T-cell (primary cell): ENCODE data around the gene S100PBP. TPM values are rescaled to one million over a fixed set of nuclear protein-coding genes. Genes with fewer than 3 reads are reported as not detected.
"Not testable (repeated sequence)": the region's sequence is repeated elsewhere in the genome, so short reads cannot be mapped to it uniquely, and the experiment has no call there.

Experiments used
- ATAC-seq, 4 experiments: fragments of 200-7000 bp in 3 of 4; fragments of 150-1000 bp in 1 of 4; cut with Tn5 transposase; replicated peaks in 1 of 4; 1 replicate in 3 of 4; 2 replicates in 1 of 4; pipeline ENCODE4 v1.10.0; 2021; ENCODE audit warnings: moderate library complexity in 3 of 4, mild to moderate bottlenecking in 2 of 4, moderate number of reproducible peaks in 1 of 4
- CTCF ChIA-PET, 2 donors: fragments of 300-600 bp; sonication (Branson Sonifier 250); formaldehyde crosslinking; loops; one replicate each; lab custom pipeline; 2022; ENCODE audit warnings: antibody characterized with exemption in 2 of 2; lab: Charles Lee
- POLR2A ChIA-PET, 2 donors: fragments of 300-600 bp; sonication (Branson Sonifier 250); formaldehyde crosslinking; loops; one replicate each; lab custom pipeline; 2022; ENCODE audit warnings: antibody characterized with exemption in 2 of 2; lab: Charles Lee
- DNase-seq, 35 experiments: peaks; one replicate each; pipeline versions ENCODE4 v3.0.0 to v3.0.0-alpha.2; 2013 to 2023
- H3K27ac ChIP-seq: one replicate; pipeline ENCODE4 v1.5.1; 2013; ENCODE audit warnings: low read length
- H3K27me3 ChIP-seq, 2 experiments: replicated peaks in 1 of 2; 1 replicate in 1 of 2; 2 replicates in 1 of 2; pipeline versions ENCODE4 v1.6.1 to v1.7.0; 2013; ENCODE audit warnings: low read length in 1 of 2, mixed read lengths in 1 of 2; ENCODE audit not compliant: control insufficient read depth in 2 of 2, insufficient read depth in 2 of 2; ENCODE audit errors: extremely low read depth in 1 of 2
- H3K36me3 ChIP-seq, 2 donors: 1 replicate in 1 of 2; 2 replicates in 1 of 2; pipeline versions ENCODE4 v1.6.1 to v1.7.0; 2013; ENCODE audit warnings: low read length in 1 of 2; ENCODE audit not compliant: control insufficient read depth in 2 of 2, insufficient read depth in 1 of 2; ENCODE audit errors: extremely low read depth in 1 of 2
- H3K4me1 ChIP-seq, 2 experiments: 1 replicate in 1 of 2; 2 replicates in 1 of 2; pipeline versions ENCODE4 v1.6.1 to v1.7.0; 2013; ENCODE audit warnings: low read length in 2 of 2, mixed read lengths in 1 of 2; ENCODE audit not compliant: insufficient read depth in 2 of 2, control insufficient read depth in 1 of 2; ENCODE audit errors: extremely low read depth in 1 of 2
- H3K4me3 ChIP-seq, 2 donors: 1 replicate in 1 of 2; 2 replicates in 1 of 2; pipeline versions ENCODE4 v1.5.1 to v1.7.0; 2013; ENCODE audit warnings: mild to moderate bottlenecking in 2 of 2, low read length in 1 of 2, moderate library complexity in 1 of 2; ENCODE audit not compliant: control insufficient read depth in 1 of 2; ENCODE audit errors: extremely low read depth in 1 of 2
- H3K9me3 ChIP-seq: 2 replicates; pipeline ENCODE4 v1.7.0; 2013
- H3K27ac Mint-ChIP-seq, 2 donors: one replicate each; pipeline ENCODE4 v1.8.0; 2020 to 2021; ENCODE audit warnings: mild to moderate bottlenecking in 2 of 2, mixed read lengths in 2 of 2
- H3K27me3 Mint-ChIP-seq, 2 donors: one replicate each; pipeline ENCODE4 v1.8.0; 2021 to 2022; ENCODE audit warnings: mixed read lengths in 2 of 2
- H3K36me3 Mint-ChIP-seq: one replicate; pipeline ENCODE4 v1.8.0; 2021; ENCODE audit warnings: mixed read lengths
- H3K4me1 Mint-ChIP-seq, 3 donors: one replicate each; pipeline ENCODE4 v1.8.0; 2020 to 2022; ENCODE audit warnings: mixed read lengths in 3 of 3, mild to moderate bottlenecking in 1 of 3
- H3K4me3 Mint-ChIP-seq, 3 donors: one replicate each; pipeline ENCODE4 v1.8.0; 2020 to 2022; ENCODE audit warnings: mild to moderate bottlenecking in 3 of 3, mixed read lengths in 3 of 3, moderate library complexity in 3 of 3
- H3K9me3 Mint-ChIP-seq, 3 donors: one replicate each; pipeline ENCODE4 v1.8.0; 2020 to 2022; ENCODE audit warnings: mixed read lengths in 3 of 3
- WGBS: methylation state at CpG from one replicate; pipeline ENCODE4 v1.1.5; 2013; ENCODE audit warnings: missing lambda C conversion rate; ENCODE audit not compliant: insufficient coverage; 5-methylcytosine and 5-hydroxymethylcytosine counted together
- total RNA-seq, 35 experiments: library from RNA in 6 of 35; stranded (reverse) in 6 of 35; fragments of 120-200 nt in 1 of 35; gene quantifications; one replicate each; pipeline versions ENCODE4 v1.2.1 to v1.2.4 and lab custom pipeline; 2013 to 2026

The S100PBP gene
- total RNA-seq, 5 donors from 2014 or later (not counting 1 experiment from before 2014, with no cell fraction given): 46.6 to 77.6 (median 63.6) TPM

GRCh38 chr1:32783851-32784250 is 33.6 kb upstream of the S100PBP start:
- H3K4me1 ChIP-seq: peaks cover 0 to 4% of the 10 kb centered on the region in 2 experiments
- ChIA-PET CTCF (no interaction called here), POLR2A (no interaction called here)
- H3K36me3 ChIP-seq: peaks cover 18 to 89% of the 10 kb centered on the region in 2 donors
- H3K9me3 ChIP-seq: no peaks in the 10 kb centered on the region
- Mint-ChIP-seq H3K4me1 (peaks cover 0 to 4% (median 0%) of the 10 kb centered on the region in 3 donors), H3K36me3 (peaks cover 57% of the 10 kb centered on the region), H3K9me3 (no peaks in the 10 kb centered on the region), H3K27me3 (no peaks in the 10 kb centered on the region), H3K4me3 (no peak overlapping the region), H3K27ac (peak overlapping the region in 1 of 2 donors; percentile 71)
- no peak for DNase-seq
- ATAC-seq: no peak
- no peaks in the 10 kb centered on the region for H3K27me3 ChIP-seq
- no peak overlapping the region for H3K27ac ChIP-seq
- no peak overlapping the region for H3K4me3 ChIP-seq
- WGBS: 100% methylated on average over 3 of the region's 5 CpGs

- H3K27me3 Mint-ChIP-seq: no peaks in the 10 kb centered on the region
- no peaks in the 10 kb centered on the region for H3K9me3 Mint-ChIP-seq
- peaks cover 0 to 4% (median 0%) of the 10 kb centered on the region in 3 donors for H3K4me1 Mint-ChIP-seq
- H3K27ac Mint-ChIP-seq: no peak overlapping the region
- POLR2A ChIA-PET: no interaction called here
- H3K4me3 ChIP-seq: no peak overlapping the region
- no peaks in the 10 kb centered on the region for H3K9me3 ChIP-seq
- ATAC-seq: no peak
- no peak for DNase-seq
- no peaks in the 10 kb centered on the region for H3K27me3 ChIP-seq
- H3K27ac ChIP-seq: no peak overlapping the region
- peaks cover 0 to 4% of the 10 kb centered on the region in 2 experiments for H3K4me1 ChIP-seq
- H3K4me3 Mint-ChIP-seq: no peak overlapping the region
- H3K36me3 Mint-ChIP-seq: peaks cover 49% of the 10 kb centered on the region
- H3K36me3 ChIP-seq: peaks cover 18 to 86% of the 10 kb centered on the region in 2 donors
- CTCF ChIA-PET: no interaction called here
- 83% methylated on average over 2 of the region's 3 CpGs for WGBS
These were observed 32.6 kb upstream of the S100PBP start for GRCh38 chr1:32784817-32785216.

GRCh38 chr1:32786856-32787255 is 30.6 kb upstream of the S100PBP start:
- DNase-seq (peak in 1 of 35 experiments; percentile 31), ATAC-seq (no peak)
- WGBS: no CpG with 5 or more reads among the region's 4 CpGs
- peaks cover 0 to 4% of the 10 kb centered on the region in 2 experiments for H3K4me1 ChIP-seq
- no peaks in the 10 kb centered on the region for H3K9me3 ChIP-seq
- Mint-ChIP-seq H3K36me3 (peaks cover 43% of the 10 kb centered on the region), H3K27me3 (no peaks in the 10 kb centered on the region), H3K4me3 (no peak overlapping the region), H3K4me1 (peaks cover 0 to 7% (median 0%) of the 10 kb centered on the region in 3 donors), H3K9me3 (no peaks in the 10 kb centered on the region), H3K27ac (peak overlapping the region in 1 of 2 donors; percentile 22)
- no peaks in the 10 kb centered on the region for H3K27me3 ChIP-seq
- POLR2A ChIA-PET: no interaction called here
- peaks cover 15 to 79% of the 10 kb centered on the region in 2 donors for H3K36me3 ChIP-seq
- H3K27ac ChIP-seq: no peak overlapping the region
- CTCF ChIA-PET: interaction anchor here in 1 of 2 donors (1.2 kb wide), 1 partner anchor 14 kb away, joined by 3 read pairs; no protein-coding TSS in a partner anchor
- no peak overlapping the region for H3K4me3 ChIP-seq

- H3K4me3 ChIP-seq, ATAC-seq, H3K27me3 Mint-ChIP-seq, H3K4me3 Mint-ChIP-seq, H3K4me1 ChIP-seq, DNase-seq, H3K27me3 ChIP-seq, H3K9me3 ChIP-seq, H3K27ac ChIP-seq, H3K27ac Mint-ChIP-seq, CTCF ChIA-PET, H3K9me3 Mint-ChIP-seq: not testable (repeated sequence)
- peaks cover 8 to 20% (median 11%) of the 10 kb centered on the region in 3 donors for H3K4me1 Mint-ChIP-seq
- peaks cover 46% of the 10 kb centered on the region for H3K36me3 Mint-ChIP-seq
- no CpG with 5 or more reads among the region's 2 CpGs for WGBS
- POLR2A ChIA-PET: interaction anchor here in 1 of 2 donors (0.5 to 0.6 kb wide), 2 partner anchors 10 to 113 kb away, joined by 3 read pairs; no protein-coding TSS in a partner anchor
- H3K36me3 ChIP-seq: peaks cover 4 to 70% of the 10 kb centered on the region in 2 donors
These were observed 28.1 kb upstream of the S100PBP start for GRCh38 chr1:32789356-32789755.

- ChIA-PET POLR2A (no interaction called here), CTCF (interaction anchor here in 1 of 2 donors (0.5 to 1.4 kb wide), 2 partner anchors 19 to 80 kb away, joined by 3 read pairs; no protein-coding TSS in a partner anchor)
- Histone ChIP-seq H3K4me3 (no peak overlapping the region), H3K27me3 (no peaks in the 10 kb centered on the region), H3K27ac (no peak overlapping the region), H3K4me1 (peaks cover 0 to 15% of the 10 kb centered on the region in 2 experiments), H3K9me3 (no peaks in the 10 kb centered on the region), H3K36me3 (peaks cover 4 to 56% of the 10 kb centered on the region in 2 donors)
- H3K9me3 Mint-ChIP-seq: no peaks in the 10 kb centered on the region
- peaks cover 39% of the 10 kb centered on the region for H3K36me3 Mint-ChIP-seq
- no peak overlapping the region for H3K4me3 Mint-ChIP-seq
- ATAC-seq (no peak), DNase-seq (no peak)
- H3K27me3 Mint-ChIP-seq: no peaks in the 10 kb centered on the region
- 86% methylated on average over 1 of the region's 1 CpG for WGBS
- H3K27ac Mint-ChIP-seq: peak overlapping the region in 1 of 2 donors; percentile 11
- H3K4me1 Mint-ChIP-seq: peaks cover 8 to 22% (median 11%) of the 10 kb centered on the region in 3 donors
These were observed 25.6 kb upstream of the S100PBP start for GRCh38 chr1:32791881-32792280.

- Mint-ChIP-seq H3K27ac (peak overlapping the region in 1 of 2 donors; percentile 22), H3K36me3 (peaks cover 47% of the 10 kb centered on the region), H3K4me1 (peaks cover 44 to 58% (median 45%) of the 10 kb centered on the region in 3 donors)
- H3K4me3 Mint-ChIP-seq, H3K27me3 ChIP-seq, CTCF ChIA-PET, H3K9me3 ChIP-seq, H3K27ac ChIP-seq, H3K9me3 Mint-ChIP-seq, DNase-seq, H3K4me3 ChIP-seq, ATAC-seq, H3K27me3 Mint-ChIP-seq: not testable (repeated sequence)
- POLR2A ChIA-PET: interaction anchor here in 1 of 2 donors (0.7 kb wide), 1 partner anchor 1021 kb away, joined by 4 read pairs; no protein-coding TSS in a partner anchor
- Histone ChIP-seq H3K36me3 (peaks cover 0 to 31% of the 10 kb centered on the region in 2 donors), H3K4me1 (peaks cover 30 to 47% of the 10 kb centered on the region in 2 experiments)
- no CpG with 5 or more reads among the region's 4 CpGs for WGBS
These were observed 21.7 kb upstream of the S100PBP start for GRCh38 chr1:32795763-32796162.
